ENCODE results near the gene PCDHGA7. TPM values are rescaled to one million over a fixed set of nuclear protein-coding genes. Genes with fewer than 3 reads are reported as not detected.
"Not testable (repeated sequence)": the region's sequence is repeated elsewhere in the genome, so short reads cannot be mapped to it uniquely, and the experiment has no call there.

Gene PCDHGA7
- total and polyA plus RNA-seq, 7 donors: 0.42 to 15.2 (median 10.8) TPM; not detected in 2

DNA sequence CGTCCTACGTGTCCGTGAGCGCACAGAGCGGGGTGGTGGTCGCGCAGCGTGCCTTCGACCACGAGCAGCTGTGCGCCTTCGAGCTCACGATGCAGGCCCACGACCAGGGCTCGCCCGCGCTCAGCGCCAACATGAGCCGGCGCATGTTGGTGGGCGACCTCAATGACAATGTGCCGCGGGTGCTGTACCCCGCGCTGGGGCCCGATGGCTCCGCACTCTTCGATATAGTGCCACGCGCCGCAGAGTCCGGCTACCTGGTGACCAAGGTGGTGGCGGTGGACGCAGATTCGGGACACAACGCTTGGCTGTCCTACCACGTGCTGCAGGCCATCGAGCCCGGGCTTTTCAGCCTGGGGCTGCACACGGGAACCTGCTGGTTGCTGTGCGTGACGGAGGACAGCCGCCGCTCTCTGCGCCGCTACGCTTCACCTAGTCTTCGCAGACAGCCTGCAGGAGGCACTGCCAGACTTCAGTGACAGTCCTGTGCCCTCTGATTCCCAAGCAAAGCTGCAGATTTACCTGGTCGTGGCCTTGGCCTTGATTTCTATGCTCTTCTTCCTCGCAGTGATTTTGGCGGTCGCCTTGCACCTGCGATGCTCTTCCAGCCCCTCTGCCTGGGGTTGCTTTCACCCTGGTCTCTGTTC is 45.4 kb downstream of the PCDHGA7 start:
- TF ChIP-seq POLR2AphosphoS5 (IDR thresholded peaks at IDR 0.05): no peak
- TF ChIP-seq, protein P1, sequence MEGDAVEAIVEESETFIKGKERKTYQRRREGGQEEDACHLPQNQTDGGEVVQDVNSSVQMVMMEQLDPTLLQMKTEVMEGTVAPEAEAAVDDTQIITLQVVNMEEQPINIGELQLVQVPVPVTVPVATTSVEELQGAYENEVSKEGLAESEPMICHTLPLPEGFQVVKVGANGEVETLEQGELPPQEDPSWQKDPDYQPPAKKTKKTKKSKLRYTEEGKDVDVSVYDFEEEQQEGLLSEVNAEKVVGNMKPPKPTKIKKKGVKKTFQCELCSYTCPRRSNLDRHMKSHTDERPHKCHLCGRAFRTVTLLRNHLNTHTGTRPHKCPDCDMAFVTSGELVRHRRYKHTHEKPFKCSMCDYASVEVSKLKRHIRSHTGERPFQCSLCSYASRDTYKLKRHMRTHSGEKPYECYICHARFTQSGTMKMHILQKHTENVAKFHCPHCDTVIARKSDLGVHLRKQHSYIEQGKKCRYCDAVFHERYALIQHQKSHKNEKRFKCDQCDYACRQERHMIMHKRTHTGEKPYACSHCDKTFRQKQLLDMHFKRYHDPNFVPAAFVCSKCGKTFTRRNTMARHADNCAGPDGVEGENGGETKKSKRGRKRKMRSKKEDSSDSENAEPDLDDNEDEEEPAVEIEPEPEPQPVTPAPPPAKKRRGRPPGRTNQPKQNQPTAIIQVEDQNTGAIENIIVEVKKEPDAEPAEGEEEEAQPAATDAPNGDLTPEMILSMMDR (IDR thresholded peaks at IDR 0.05): no peak
- no peak for TF ChIP-seq EP300 (IDR thresholded peaks at IDR 0.05)
- no peak for TF ChIP-seq POLR2A (IDR thresholded peaks at IDR 0.05)
- Histone ChIP-seq H3K9me3 (peaks cover 51 to 94% (median 74%) of the 10 kb centered on the region in 4 donors), H3K4me1 (no peaks in the 10 kb centered on the region), H3K4me3 (no peak overlapping the region), H3K27ac (no peak overlapping the region), H3K36me3 (peaks cover 0 to 8% (median 0%) of the 10 kb centered on the region in 4 donors), H3K27me3 (no peaks in the 10 kb centered on the region)
- DNase-seq: no peak
- 50 to 76% methylated on average over 53 of the region's 53 CpGs for WGBS, 2 donors
- intact Hi-C loops (cut with DNase I): no loop called here

DNA sequence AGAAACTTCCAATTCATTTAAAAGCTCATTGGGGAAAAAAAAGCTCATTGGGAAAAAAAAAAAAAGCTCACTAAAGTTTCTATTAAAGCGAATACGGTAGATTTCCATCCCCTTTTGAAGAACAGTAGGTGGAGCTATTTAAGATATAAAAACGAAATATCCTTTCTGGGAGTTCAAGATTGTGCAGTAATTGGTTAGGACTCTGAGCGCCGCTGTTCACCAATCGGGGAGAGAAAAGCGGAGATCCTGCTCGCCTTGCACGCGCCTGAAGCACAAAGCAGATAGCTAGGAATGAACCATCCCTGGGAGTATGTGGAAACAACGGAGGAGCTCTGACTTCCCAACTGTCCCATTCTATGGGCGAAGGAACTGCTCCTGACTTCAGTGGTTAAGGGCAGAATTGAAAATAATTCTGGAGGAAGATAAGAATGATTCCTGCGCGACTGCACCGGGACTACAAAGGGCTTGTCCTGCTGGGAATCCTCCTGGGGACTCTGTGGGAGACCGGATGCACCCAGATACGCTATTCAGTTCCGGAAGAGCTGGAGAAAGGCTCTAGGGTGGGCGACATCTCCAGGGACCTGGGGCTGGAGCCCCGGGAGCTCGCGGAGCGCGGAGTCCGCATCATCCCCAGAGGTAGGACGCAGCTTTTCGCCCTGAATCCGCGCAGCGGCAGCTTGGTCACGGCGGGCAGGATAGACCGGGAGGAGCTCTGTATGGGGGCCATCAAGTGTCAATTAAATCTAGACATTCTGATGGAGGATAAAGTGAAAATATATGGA is 48.0 kb downstream of the PCDHGA7 start, which contains the start of gene PCDHGA12:
Gene PCDHGA12 (plus strand): TSS at position 176 of the 782 bp plus-strand sequence. CDS start 253 bp downstream, at position 429.
- no peaks in the 10 kb centered on the region for H3K4me1 ChIP-seq
- no peak for DNase-seq
- H3K9me3 ChIP-seq: peaks cover 51 to 89% (median 68%) of the 10 kb centered on the region in 4 donors
- WGBS, 2 donors: 16 to 50% methylated on average over 33 of the region's 33 CpGs
- peaks cover 0 to 8% (median 0%) of the 10 kb centered on the region in 4 donors for H3K36me3 ChIP-seq
- H3K27ac ChIP-seq: no peak within 1 kb of the TSS
- H3K27me3 ChIP-seq: no peaks in the 10 kb centered on the region
- intact Hi-C loops (cut with DNase I): no loop called here
- TF ChIP-seq POLR2AphosphoS5 (IDR thresholded peaks at IDR 0.05): no peak
- TF ChIP-seq, protein P1 (IDR thresholded peaks at IDR 0.05): peak in 1 of 4 experiments; percentile 18
- H3K4me3 ChIP-seq: peak within 1 kb of the TSS in 3 of 4 donors; percentile 13 to 29 (median 22)

DNA sequence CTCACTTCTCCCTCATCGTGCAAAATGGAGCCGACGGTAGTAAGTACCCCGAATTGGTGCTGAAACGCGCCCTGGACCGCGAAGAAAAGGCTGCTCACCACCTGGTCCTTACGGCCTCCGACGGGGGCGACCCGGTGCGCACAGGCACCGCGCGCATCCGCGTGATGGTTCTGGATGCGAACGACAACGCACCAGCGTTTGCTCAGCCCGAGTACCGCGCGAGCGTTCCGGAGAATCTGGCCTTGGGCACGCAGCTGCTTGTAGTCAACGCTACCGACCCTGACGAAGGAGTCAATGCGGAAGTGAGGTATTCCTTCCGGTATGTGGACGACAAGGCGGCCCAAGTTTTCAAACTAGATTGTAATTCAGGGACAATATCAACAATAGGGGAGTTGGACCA is 48.7 kb downstream of the PCDHGA7 start:
- no peak for TF ChIP-seq EP300 (IDR thresholded peaks at IDR 0.05)
- TF ChIP-seq, protein P1 (IDR thresholded peaks at IDR 0.05): no peak
- TF ChIP-seq POLR2A (IDR thresholded peaks at IDR 0.05): no peak
- no peak for TF ChIP-seq POLR2AphosphoS5 (IDR thresholded peaks at IDR 0.05)
- no peaks in the 10 kb centered on the region for H3K27me3 ChIP-seq
- no peak overlapping the region for H3K27ac ChIP-seq
- H3K36me3 ChIP-seq: peaks cover 0 to 11% (median 0%) of the 10 kb centered on the region in 4 donors
- no peaks in the 10 kb centered on the region for H3K4me1 ChIP-seq
- intact Hi-C loops (cut with DNase I): no loop called here
- peak overlapping the region in 3 of 4 donors; percentile 13 to 29 (median 22) for H3K4me3 ChIP-seq
- peaks cover 47 to 84% (median 68%) of the 10 kb centered on the region in 4 donors for H3K9me3 ChIP-seq
- 19 to 65% methylated on average over 37 of the region's 37 CpGs for WGBS, 2 donors
- no peak for DNase-seq

DNA sequence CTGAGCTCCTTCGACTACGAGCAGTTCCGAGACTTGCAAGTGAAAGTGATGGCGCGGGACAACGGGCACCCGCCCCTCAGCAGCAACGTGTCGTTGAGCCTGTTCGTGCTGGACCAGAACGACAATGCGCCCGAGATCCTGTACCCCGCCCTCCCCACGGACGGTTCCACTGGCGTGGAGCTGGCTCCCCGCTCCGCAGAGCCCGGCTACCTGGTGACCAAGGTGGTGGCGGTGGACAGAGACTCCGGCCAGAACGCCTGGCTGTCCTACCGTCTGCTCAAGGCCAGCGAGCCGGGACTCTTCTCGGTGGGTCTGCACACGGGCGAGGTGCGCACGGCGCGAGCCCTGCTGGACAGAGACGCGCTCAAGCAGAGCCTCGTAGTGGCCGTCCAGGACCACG is 49.8 kb downstream of the PCDHGA7 start:
- H3K27me3 ChIP-seq; H3K4me1 ChIP-seq; H3K27ac ChIP-seq; intact Hi-C loops (cut with DNase I); H3K36me3 ChIP-seq; H3K4me3 ChIP-seq; DNase-seq: not testable (repeated sequence)
- WGBS, 2 donors: 40 to 67% methylated on average over 38 of the region's 38 CpGs
- H3K9me3 ChIP-seq: peaks cover 41 to 78% (median 61%) of the 10 kb centered on the region in 4 donors

DNA sequence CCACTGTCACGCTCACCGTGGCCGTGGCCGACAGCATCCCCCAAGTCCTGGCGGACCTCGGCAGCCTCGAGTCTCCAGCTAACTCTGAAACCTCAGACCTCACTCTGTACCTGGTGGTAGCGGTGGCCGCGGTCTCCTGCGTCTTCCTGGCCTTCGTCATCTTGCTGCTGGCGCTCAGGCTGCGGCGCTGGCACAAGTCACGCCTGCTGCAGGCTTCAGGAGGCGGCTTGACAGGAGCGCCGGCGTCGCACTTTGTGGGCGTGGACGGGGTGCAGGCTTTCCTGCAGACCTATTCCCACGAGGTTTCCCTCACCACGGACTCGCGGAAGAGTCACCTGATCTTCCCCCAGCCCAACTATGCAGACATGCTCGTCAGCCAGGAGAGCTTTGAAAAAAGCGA is 50.2 kb downstream of the PCDHGA7 start:
- H3K27me3 ChIP-seq; intact Hi-C loops (cut with DNase I); H3K4me3 ChIP-seq; H3K27ac ChIP-seq; H3K4me1 ChIP-seq; H3K36me3 ChIP-seq; DNase-seq: not testable (repeated sequence)
- 33 to 58% methylated on average over 29 of the region's 29 CpGs for WGBS, 2 donors
- H3K9me3 ChIP-seq: peaks cover 37 to 77% (median 58%) of the 10 kb centered on the region in 4 donors
